ENCODE measurements around the gene ALG13. TPM values are rescaled to one million over a fixed set of nuclear protein-coding genes. Genes with fewer than 3 reads are reported as not detected.

Gene ALG13
- total and polyA plus RNA-seq, 5 donors from 2014 or later, result 50.3 to 145 (median 59.0) TPM

DNA sequence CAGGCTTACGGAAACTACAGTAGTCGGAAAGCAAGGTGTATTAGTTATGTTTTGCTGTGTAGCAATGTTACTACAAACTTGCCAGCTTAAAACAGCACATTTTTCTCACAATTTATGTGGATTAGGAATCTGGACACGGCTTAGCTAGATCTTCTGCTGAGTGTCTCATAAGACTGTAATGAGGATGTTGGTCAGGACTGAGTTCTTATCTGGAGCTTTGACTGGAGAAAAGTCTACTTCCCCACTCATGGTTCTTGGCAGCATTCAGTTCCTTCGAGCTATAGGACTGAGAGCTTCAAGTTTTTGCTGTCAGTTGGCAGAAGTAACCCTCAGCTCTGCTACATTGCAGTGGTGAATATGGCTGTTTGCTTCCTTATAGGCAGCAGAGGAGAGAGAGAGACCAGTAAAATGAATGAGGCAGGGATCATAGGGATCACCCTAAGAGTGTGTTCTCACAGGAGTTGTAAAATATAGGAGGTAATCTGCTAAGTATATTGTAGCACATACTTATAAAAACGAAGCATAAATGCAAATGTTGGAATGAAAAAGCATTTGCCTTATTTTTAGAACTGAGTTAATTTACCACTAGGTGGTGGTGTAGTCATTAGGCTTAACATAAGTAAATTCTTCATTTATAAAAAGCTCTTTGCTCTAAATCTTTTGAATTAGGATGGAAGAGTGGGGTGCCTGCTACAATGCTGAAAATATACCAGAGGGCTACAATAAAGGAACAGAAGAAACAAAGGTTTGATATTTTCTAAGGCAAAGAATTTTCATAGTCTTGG is 38.6 kb downstream of the ALG13 start:
- Mint-ChIP-seq H3K36me3 (peaks cover 7% of the 10 kb centered on the region), H3K9me3 (no peaks in the 10 kb centered on the region), H3K4me3 (no peak overlapping the region), H3K27me3 (no peaks in the 10 kb centered on the region), H3K4me1 (peaks cover 0 to 5% (median 2%) of the 10 kb centered on the region in 4 donors), H3K27ac (peak overlapping the region in 1 of 3 donors; percentile 14)
- Histone ChIP-seq H3K27ac (ENCODE audit: insufficient read depth, low read length, poor library complexity, severe bottlenecking) (no peak overlapping the region), H3K9me3 (ENCODE audit: control insufficient read depth in 2 of 2, low read length in 2 of 2) (no peaks in the 10 kb centered on the region), H3K4me3 (ENCODE audit: low read depth, low read length) (no peak overlapping the region), H3K36me3 (ENCODE audit: control insufficient read depth, insufficient read depth, low read length) (peaks cover 24% of the 10 kb centered on the region), H3K4me1 (ENCODE audit: control insufficient read depth, insufficient read depth, low read length, poor library complexity, severe bottlenecking) (no peaks in the 10 kb centered on the region), H3K27me3 (ENCODE audit: control insufficient read depth, insufficient read depth, low read length) (no peaks in the 10 kb centered on the region)
- ATAC-seq (ENCODE audit: low read depth in 2 of 2), result no peak
- peak in 1 of 3 donors; percentile 23 for DNase-seq

- Mint-ChIP-seq H3K27ac (no peak overlapping the region), H3K36me3 (peaks cover 44% of the 10 kb centered on the region), H3K4me1 (peaks cover 0 to 2% (median 0%) of the 10 kb centered on the region in 4 donors), H3K9me3 (no peaks in the 10 kb centered on the region), H3K27me3 (no peaks in the 10 kb centered on the region), H3K4me3 (no peak overlapping the region)
- ATAC-seq (ENCODE audit: low read depth in 2 of 2) (no peak), DNase-seq (no peak)
- H3K36me3 ChIP-seq (ENCODE audit: control insufficient read depth, insufficient read depth, low read length), result peaks cover 48% of the 10 kb centered on the region
- no peaks in the 10 kb centered on the region for H3K4me1 ChIP-seq (ENCODE audit: control insufficient read depth, insufficient read depth, low read length, poor library complexity, severe bottlenecking)
- H3K27ac ChIP-seq (ENCODE audit: insufficient read depth, low read length, poor library complexity, severe bottlenecking), result no peak overlapping the region
- H3K9me3 ChIP-seq (ENCODE audit: control insufficient read depth in 2 of 2, low read length in 2 of 2), result no peaks in the 10 kb centered on the region
- H3K27me3 ChIP-seq (ENCODE audit: control insufficient read depth, insufficient read depth, low read length), result no peaks in the 10 kb centered on the region
- H3K4me3 ChIP-seq (ENCODE audit: low read depth, low read length), result no peak overlapping the region
Measured at GRCh38 chrX:111728096-111728495, 47.1 kb downstream of the ALG13 start.

DNA sequence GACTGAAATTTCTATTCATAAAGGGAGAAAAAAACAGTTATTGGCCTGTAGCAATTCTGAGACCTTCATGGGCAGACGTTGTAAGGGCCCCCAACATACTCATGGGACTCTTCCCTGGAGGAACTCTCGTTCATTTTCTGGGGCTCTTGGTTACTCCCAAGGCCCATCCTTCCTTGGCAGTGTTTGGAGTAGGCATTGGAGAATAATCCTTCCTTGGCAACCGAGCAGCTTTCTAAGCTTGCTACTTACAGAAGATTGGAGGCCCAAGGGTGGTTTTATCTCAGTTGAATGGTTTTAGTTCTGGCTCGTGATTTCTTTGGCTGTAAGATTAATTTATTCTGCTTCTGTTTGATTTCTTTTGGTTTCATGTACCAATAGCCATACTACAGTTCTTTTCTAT is 50.4 kb downstream of the ALG13 start:
- Mint-ChIP-seq H3K4me1 (peaks cover 0 to 7% (median 1%) of the 10 kb centered on the region in 4 donors), H3K27me3 (no peaks in the 10 kb centered on the region), H3K9me3 (no peaks in the 10 kb centered on the region), H3K27ac (no peak overlapping the region), H3K4me3 (no peak overlapping the region), H3K36me3 (peaks cover 54% of the 10 kb centered on the region)
- Histone ChIP-seq H3K9me3 (ENCODE audit: control insufficient read depth in 2 of 2, low read length in 2 of 2) (no peaks in the 10 kb centered on the region), H3K4me3 (ENCODE audit: low read depth, low read length) (no peak overlapping the region), H3K4me1 (ENCODE audit: control insufficient read depth, insufficient read depth, low read length, poor library complexity, severe bottlenecking) (no peaks in the 10 kb centered on the region), H3K27ac (ENCODE audit: insufficient read depth, low read length, poor library complexity, severe bottlenecking) (no peak overlapping the region), H3K36me3 (ENCODE audit: control insufficient read depth, insufficient read depth, low read length) (peaks cover 45% of the 10 kb centered on the region), H3K27me3 (ENCODE audit: control insufficient read depth, insufficient read depth, low read length) (no peaks in the 10 kb centered on the region)
- DNase-seq (no peak), ATAC-seq (ENCODE audit: low read depth in 2 of 2) (no peak)

DNA sequence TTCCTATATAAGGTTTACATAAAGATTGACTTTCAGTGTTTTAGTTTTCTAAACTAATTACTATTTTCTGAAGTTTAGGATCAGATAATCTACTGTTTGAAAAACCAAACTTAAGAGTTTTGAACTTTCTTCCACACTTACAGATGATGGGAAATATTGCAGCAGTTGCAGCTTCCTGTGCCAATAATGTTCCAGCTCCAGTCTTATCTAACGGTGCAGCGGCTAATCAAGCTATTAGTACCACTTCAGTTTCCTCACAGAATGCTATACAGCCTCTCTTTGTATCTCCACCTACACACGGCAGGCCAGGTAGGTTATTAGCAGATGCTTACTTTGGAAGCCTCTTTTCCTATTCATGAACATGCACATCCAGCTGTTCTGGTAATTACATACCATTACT is 55.6 kb downstream of the ALG13 start:
- Histone ChIP-seq H3K4me3 (ENCODE audit: low read depth, low read length) (no peak overlapping the region), H3K27ac (ENCODE audit: insufficient read depth, low read length, poor library complexity, severe bottlenecking) (no peak overlapping the region), H3K9me3 (ENCODE audit: control insufficient read depth in 2 of 2, low read length in 2 of 2) (no peaks in the 10 kb centered on the region), H3K36me3 (ENCODE audit: control insufficient read depth, insufficient read depth, low read length) (peaks cover 43% of the 10 kb centered on the region), H3K27me3 (ENCODE audit: control insufficient read depth, insufficient read depth, low read length) (no peaks in the 10 kb centered on the region), H3K4me1 (ENCODE audit: control insufficient read depth, insufficient read depth, low read length, poor library complexity, severe bottlenecking) (no peaks in the 10 kb centered on the region)
- no peak overlapping the region for H3K4me3 Mint-ChIP-seq
- DNase-seq (no peak), ATAC-seq (ENCODE audit: low read depth in 2 of 2) (no peak)
- H3K9me3 Mint-ChIP-seq, result peaks cover 0 to 1% (median 0%) of the 10 kb centered on the region in 7 donors
- H3K27ac Mint-ChIP-seq, result no peak overlapping the region
- H3K27me3 Mint-ChIP-seq, result no peaks in the 10 kb centered on the region
- peaks cover 56% of the 10 kb centered on the region for H3K36me3 Mint-ChIP-seq
- peaks cover 0 to 7% (median 3%) of the 10 kb centered on the region in 4 donors for H3K4me1 Mint-ChIP-seq

- Histone ChIP-seq H3K27ac (ENCODE audit: insufficient read depth, low read length, poor library complexity, severe bottlenecking) (no peak overlapping the region), H3K4me3 (ENCODE audit: low read depth, low read length) (no peak overlapping the region), H3K4me1 (ENCODE audit: control insufficient read depth, insufficient read depth, low read length, poor library complexity, severe bottlenecking) (no peaks in the 10 kb centered on the region), H3K36me3 (ENCODE audit: control insufficient read depth, insufficient read depth, low read length) (peaks cover 53% of the 10 kb centered on the region), H3K27me3 (ENCODE audit: control insufficient read depth, insufficient read depth, low read length) (no peaks in the 10 kb centered on the region), H3K9me3 (ENCODE audit: control insufficient read depth in 2 of 2, low read length in 2 of 2) (no peaks in the 10 kb centered on the region)
- H3K27ac Mint-ChIP-seq, result no peak overlapping the region
- H3K4me3 Mint-ChIP-seq, result no peak overlapping the region
- DNase-seq, result no peak
- H3K9me3 Mint-ChIP-seq, result peaks cover 0 to 1% (median 0%) of the 10 kb centered on the region in 7 donors
- H3K27me3 Mint-ChIP-seq, result no peaks in the 10 kb centered on the region
- no peak for ATAC-seq (ENCODE audit: low read depth in 2 of 2)
- H3K4me1 Mint-ChIP-seq, result peaks cover 0 to 11% (median 2%) of the 10 kb centered on the region in 4 donors
- H3K36me3 Mint-ChIP-seq, result peaks cover 47% of the 10 kb centered on the region
Measured at GRCh38 chrX:111742018-111742417, 61.0 kb downstream of the ALG13 start.

GRCh38 chrX:111743316-111743715 is 62.3 kb downstream of the ALG13 start:
- peaks cover 0 to 11% (median 2%) of the 10 kb centered on the region in 4 donors for H3K4me1 Mint-ChIP-seq
- H3K36me3 ChIP-seq (ENCODE audit: control insufficient read depth, insufficient read depth, low read length), result peaks cover 48% of the 10 kb centered on the region
- no peaks in the 10 kb centered on the region for H3K27me3 ChIP-seq (ENCODE audit: control insufficient read depth, insufficient read depth, low read length)
- H3K36me3 Mint-ChIP-seq, result peaks cover 46% of the 10 kb centered on the region
- no peaks in the 10 kb centered on the region for H3K9me3 ChIP-seq (ENCODE audit: control insufficient read depth in 2 of 2, low read length in 2 of 2)
- H3K27me3 Mint-ChIP-seq, result no peaks in the 10 kb centered on the region
- ATAC-seq (ENCODE audit: low read depth in 2 of 2) (no peak), DNase-seq (no peak)
- peaks cover 0 to 1% (median 0%) of the 10 kb centered on the region in 7 donors for H3K9me3 Mint-ChIP-seq
- no peak overlapping the region for H3K4me3 Mint-ChIP-seq
- no peak overlapping the region for H3K27ac Mint-ChIP-seq
- H3K4me3 ChIP-seq (ENCODE audit: low read depth, low read length), result no peak overlapping the region
- no peaks in the 10 kb centered on the region for H3K4me1 ChIP-seq (ENCODE audit: control insufficient read depth, insufficient read depth, low read length, poor library complexity, severe bottlenecking)
- no peak overlapping the region for H3K27ac ChIP-seq (ENCODE audit: insufficient read depth, low read length, poor library complexity, severe bottlenecking)

- Mint-ChIP-seq H3K36me3 (peaks cover 61% of the 10 kb centered on the region), H3K27me3 (no peaks in the 10 kb centered on the region), H3K4me3 (no peak overlapping the region), H3K4me1 (peaks cover 0 to 5% (median 2%) of the 10 kb centered on the region in 4 donors), H3K27ac (no peak overlapping the region), H3K9me3 (peaks cover 0 to 3% (median 0%) of the 10 kb centered on the region in 7 donors)
- H3K4me3 ChIP-seq (ENCODE audit: low read depth, low read length), result no peak overlapping the region
- no peaks in the 10 kb centered on the region for H3K27me3 ChIP-seq (ENCODE audit: control insufficient read depth, insufficient read depth, low read length)
- H3K9me3 ChIP-seq (ENCODE audit: control insufficient read depth in 2 of 2, low read length in 2 of 2), result peaks cover 0 to 3% of the 10 kb centered on the region in 2 experiments
- DNase-seq (no peak), ATAC-seq (ENCODE audit: low read depth in 2 of 2) (no peak)
- H3K4me1 ChIP-seq (ENCODE audit: control insufficient read depth, insufficient read depth, low read length, poor library complexity, severe bottlenecking), result no peaks in the 10 kb centered on the region
- no peak overlapping the region for H3K27ac ChIP-seq (ENCODE audit: insufficient read depth, low read length, poor library complexity, severe bottlenecking)
- peaks cover 16% of the 10 kb centered on the region for H3K36me3 ChIP-seq (ENCODE audit: control insufficient read depth, insufficient read depth, low read length)
Measured at GRCh38 chrX:111756486-111756885, 75.5 kb downstream of the ALG13 start.

- H3K27ac Mint-ChIP-seq, result peak overlapping the region in 1 of 3 donors; percentile 71
Measured at GRCh38 chrX:111759686-111760085, 78.7 kb downstream of the ALG13 start.

More at GRCh38 chrX:111759686-111760085, 78.7 kb downstream of the ALG13 start:
- Histone ChIP-seq H3K27me3 (ENCODE audit: control insufficient read depth, insufficient read depth, low read length) (no peaks in the 10 kb centered on the region), H3K36me3 (ENCODE audit: control insufficient read depth, insufficient read depth, low read length) (peaks cover 2% of the 10 kb centered on the region), H3K27ac (ENCODE audit: insufficient read depth, low read length, poor library complexity, severe bottlenecking) (no peak overlapping the region), H3K4me3 (ENCODE audit: low read depth, low read length) (no peak overlapping the region), H3K4me1 (ENCODE audit: control insufficient read depth, insufficient read depth, low read length, poor library complexity, severe bottlenecking) (no peaks in the 10 kb centered on the region), H3K9me3 (ENCODE audit: control insufficient read depth in 2 of 2, low read length in 2 of 2) (no peaks in the 10 kb centered on the region)
- peaks cover 0 to 11% (median 3%) of the 10 kb centered on the region in 4 donors for H3K4me1 Mint-ChIP-seq
- ATAC-seq (ENCODE audit: low read depth in 2 of 2) (no peak), DNase-seq (no peak)
- H3K27me3 Mint-ChIP-seq, result no peaks in the 10 kb centered on the region
- H3K9me3 Mint-ChIP-seq, result peaks cover 0 to 1% (median 0%) of the 10 kb centered on the region in 7 donors
- H3K36me3 Mint-ChIP-seq, result peaks cover 54% of the 10 kb centered on the region
- H3K4me3 Mint-ChIP-seq, result no peak overlapping the region

Data from CD4-positive, CD25-positive, alpha-beta regulatory T cell (primary cell).